ENCODE measurements around the gene PTH2. TPM values are rescaled to one million over a fixed set of nuclear protein-coding genes. Genes with fewer than 3 reads are reported as not detected.

PTH2 gene
- total and polyA plus RNA-seq, 10 of the 15 experiments (the other 5 are each of a cell fraction or from before 2014, with no cell fraction given): not detected

- WGBS (ENCODE audit: insufficient coverage, insufficient replicate concordance, low lambda C conversion rate, missing lambda C conversion rate): 56% methylated on average over 16 of the region's 16 CpGs
- TF ChIP-seq IRF5 (IDR thresholded peaks at IDR 0.05; ENCODE audit: borderline replicate concordance) (no peak), RBBP5 (conservative IDR thresholded peaks at IDR 0.05) (no peak), JUNB (IDR thresholded peaks at IDR 0.05) (no peak), ATF2 (IDR thresholded peaks at IDR 0.05; ENCODE audit: low read length) (no peak), SMAD1 (IDR thresholded peaks at IDR 0.05; ENCODE audit: low read depth, partially characterized antibody) (no peak), POLR2AphosphoS2 (IDR thresholded peaks at IDR 0.05; ENCODE audit: low read depth, low read length) (no peak), CEBPB (IDR thresholded peaks at IDR 0.05; ENCODE audit: borderline replicate concordance in 1 of 2, low read depth in 2 of 2, low read length in 2 of 2) (no peak), BCLAF1 (IDR thresholded peaks at IDR 0.05) (no peak), YY1 (IDR thresholded peaks at IDR 0.05; ENCODE audit: low read depth, low read length) (no peak), JUND (IDR thresholded peaks at IDR 0.05; ENCODE audit: low read depth, low read length) (no peak), MAX (IDR thresholded peaks at IDR 0.05; ENCODE audit: low read depth, low read length) (no peak), ZBTB11 (CRISPR knock-in tag; IDR thresholded peaks at IDR 0.05) (no peak)
Measured at GRCh38 chr19:49374665-49375434, 48.4 kb downstream of the PTH2 start.

More at GRCh38 chr19:49374665-49375434, 48.4 kb downstream of the PTH2 start:
- Histone ChIP-seq H3K79me2 (ENCODE audit: control insufficient read depth, insufficient read depth, low read length) (no peaks in the 10 kb centered on the region), H3K4me3 (no peak overlapping the region), H3K27ac (ENCODE audit: control insufficient read depth, insufficient read depth) (no peak overlapping the region), H3K36me3 (ENCODE audit: control insufficient read depth in 2 of 2, insufficient read depth in 2 of 2, low read length in 1 of 2) (no peaks in the 10 kb centered on the region), H3K4me1 (ENCODE audit: control insufficient read depth, insufficient read depth, low read length) (no peaks in the 10 kb centered on the region), H4K20me1 (ENCODE audit: control insufficient read depth, insufficient read depth) (no peaks in the 10 kb centered on the region), H3K9me3 (replicated peaks; ENCODE audit: control insufficient read depth, insufficient read depth, low read length) (peaks cover 4% of the 10 kb centered on the region; the same call in 1 of the 3 replicates), H2AFZ (ENCODE audit: control insufficient read depth, low read depth, low read length) (no peak overlapping the region), H3K9ac (ENCODE audit: control insufficient read depth, insufficient read depth, low read length) (no peak overlapping the region), H3K4me2 (ENCODE audit: control insufficient read depth, insufficient read depth) (no peak overlapping the region), H3K27me3 (replicated peaks in 1 of 2; ENCODE audit: control insufficient read depth in 2 of 2, insufficient read depth in 2 of 2, low read length in 1 of 2) (no peaks in the 10 kb centered on the region; a peak in 1 of 4 replicates)
- POLR2A ChIA-PET: no interaction called here
- in situ Hi-C loops (cut with MboI): no loop called here
- BruUV-seq (replicated peaks): no TSS peak
- SMC1A ChIA-PET (ENCODE audit: uncharacterized antibody, unreplicated experiment): interaction anchor here (0.7 to 1.1 kb wide), 2 partner anchors 17 to 32 kb away, joined by 3 read pairs; no protein-coding TSS in a partner anchor
- DNase-seq (ENCODE audit: low read depth, low spot score) (no peak), ATAC-seq (no peak), FAIRE-seq (no peak)
- intact Hi-C loops (cut with micrococcal nuclease; ENCODE audit: unreplicated experiment): no loop called here
- CTCF ChIA-PET: interaction anchor here (1.9 kb wide), 1 partner anchor 98 kb away, joined by 4 read pairs; no protein-coding TSS in a partner anchor
- RAD21 ChIA-PET (ENCODE audit: unreplicated experiment): interaction anchor here (0.5 to 0.7 kb wide), 3 partner anchors 39 to 392 kb away, joined by 3 to 4 read pairs (median 3); partner anchors contain the start of genes AP2A1 and CD37

Data from GM12878 (cell line).